GM19452 (cell line): ENCODE results near the gene CALHM3.

Source experiments
- ATAC-seq: cut with Tn5 transposase; IDR thresholded peaks from one replicate; pipeline ENCODE4 v1.9.1; 2021; ENCODE audit not compliant: unreplicated experiment

CALHM3 gene

GRCh38 chr10:103451091-103451813 is 27.8 kb downstream of the CALHM3 start:
- ATAC-seq = no peak

GRCh38 chr10:103450201-103450695 is 28.8 kb downstream of the CALHM3 start:
- ATAC-seq = no peak

GRCh38 chr10:103449208-103450144 is 29.6 kb downstream of the CALHM3 start:
- no peak for ATAC-seq

GRCh38 chr10:103448746-103449145 is 30.3 kb downstream of the CALHM3 start:
- no peak for ATAC-seq

- ATAC-seq = no peak
Observed at GRCh38 chr10:103447187-103447586, 31.9 kb downstream of the CALHM3 start.

GRCh38 chr10:103445767-103446567 is 33.1 kb downstream of the CALHM3 start:
- no peak for ATAC-seq

GRCh38 chr10:103445366-103445765 is 33.7 kb downstream of the CALHM3 start:
- no peak for ATAC-seq

GRCh38 chr10:103444478-103444877 is 34.6 kb downstream of the CALHM3 start:
- no peak for ATAC-seq

- ATAC-seq = no peak
Observed at GRCh38 chr10:103443475-103444185, 35.4 kb downstream of the CALHM3 start.

- ATAC-seq = no peak
Observed at GRCh38 chr10:103442031-103442461, 37.0 kb downstream of the CALHM3 start.

- no peak for ATAC-seq
Observed at GRCh38 chr10:103441611-103442010, 37.4 kb downstream of the CALHM3 start.

GRCh38 chr10:103441206-103441605 is 37.8 kb downstream of the CALHM3 start:
- no peak for ATAC-seq

GRCh38 chr10:103440416-103440815 is 38.6 kb downstream of the CALHM3 start:
- no peak for ATAC-seq

- no peak for ATAC-seq
Observed at GRCh38 chr10:103439776-103440175, 39.3 kb downstream of the CALHM3 start.

- ATAC-seq = no peak
Observed at GRCh38 chr10:103433858-103434257, 45.2 kb downstream of the CALHM3 start.

- no peak for ATAC-seq
Observed at GRCh38 chr10:103431902-103432301, 47.1 kb downstream of the CALHM3 start.

GRCh38 chr10:103429647-103430046 is 49.4 kb downstream of the CALHM3 start:
- no peak for ATAC-seq

GRCh38 chr10:103428989-103429643 is 49.9 kb downstream of the CALHM3 start:
- no peak for ATAC-seq

- no peak for ATAC-seq
Observed at GRCh38 chr10:103427866-103428265, 51.2 kb downstream of the CALHM3 start.

- no peak for ATAC-seq
Observed at GRCh38 chr10:103423748-103424147, 55.3 kb downstream of the CALHM3 start.
